Kidney (tissue), 14 donors: ENCODE measurements around the gene SHROOM2. TPM values are rescaled to one million over a fixed set of nuclear protein-coding genes. Genes with fewer than 3 reads are reported as not detected.

Experiments used
- DNase-seq, 5 donors: peaks; one replicate each; pipeline ENCODE4 v3.0.0-alpha.2; 2013 to 2020
- FAIRE-seq: peaks from 2 replicates; lab custom pipeline; 2012; peaks lifted over from hg19 to GRCh38; lab: Jason Lieb, UNC
- H3K27ac ChIP-seq, 2 donors: one replicate each; pipeline ENCODE4 v1.7.0; 2013; ENCODE audit warnings: low read depth in 2 of 2, low read length in 2 of 2, inconsistent platforms in 1 of 2
- H3K27me3 ChIP-seq: one replicate; pipeline ENCODE4 v1.7.1; 2013; ENCODE audit warnings: low read length, inconsistent platforms; ENCODE audit not compliant: control insufficient read depth, insufficient read depth
- H3K36me3 ChIP-seq, 3 donors: one replicate each; pipeline versions ENCODE4 v1.7.0 to v1.7.1; 2013; ENCODE audit warnings: low read length in 3 of 3, control low read depth in 1 of 3, inconsistent platforms in 1 of 3; ENCODE audit not compliant: insufficient read depth in 3 of 3, control insufficient read depth in 2 of 3
- H3K4me1 ChIP-seq, 3 donors: one replicate each; pipeline versions ENCODE4 v1.7.0 to v1.7.1; 2013; ENCODE audit warnings: low read length in 3 of 3, inconsistent platforms in 1 of 3, low read depth in 1 of 3; ENCODE audit not compliant: control insufficient read depth in 2 of 3, insufficient read depth in 2 of 3
- H3K4me3 ChIP-seq, 3 donors: one replicate each; pipeline versions ENCODE4 v1.7.0 to v1.8.1; 2013; ENCODE audit warnings: low read length in 3 of 3, control low read depth in 1 of 3, inconsistent platforms in 1 of 3
- H3K9ac ChIP-seq, 3 donors: one replicate each; pipeline versions ENCODE4 v1.7.0 to v1.7.1; 2013; ENCODE audit warnings: low read length in 3 of 3, control low read depth in 1 of 3, inconsistent platforms in 1 of 3
- H3K9me3 ChIP-seq, 3 donors: one replicate each; pipeline versions ENCODE4 v1.7.0 to v1.7.1; 2013; ENCODE audit warnings: low read length in 3 of 3, control low read depth in 1 of 3, inconsistent platforms in 1 of 3; ENCODE audit not compliant: control insufficient read depth in 2 of 3, insufficient read depth in 1 of 3
- CTCF ChIP-seq: IDR thresholded peaks from 3 replicates; pipeline ENCODE4 v1.5.1; 2012; ENCODE audit warnings: mild to moderate bottlenecking, moderate library complexity, borderline replicate concordance; ENCODE audit not compliant: insufficient read depth; ENCODE audit errors: extremely low read depth
- intact Hi-C: fragments of 100-400 bp; cut with DNase I; formaldehyde crosslinking; loops from one replicate; pipeline ENCODE4 v1.11.1; 2022
- polyA plus RNA-seq: library from polyadenylated mRNA; stranded (reverse); fragments of 350-450 nt; fragmentation: Illumina TruSeq; extraction: RNeasy Lipid Tissue Mini Kit (QIAGEN cat#74804); gene quantifications from one replicate; pipeline ENCODE4 v1.2.3, GENCODE V29; 2014; ENCODE audit warnings: low read depth, low replicate concordance; ENCODE audit not compliant: insufficient read depth
- total RNA-seq: library from RNA; stranded (reverse); fragmentation: NEBNext Ultra II Directional; extraction: Animal tissue kit (Norgen Biotek cat#: 25700); gene quantifications from one replicate; pipeline ENCODE4 v1.2.1, GENCODE V29; 2021
- donor health status: control.
- donor health status: control.
- donor health status: control.
- donor health status: control.
- donor health status: control.
- donor health status: DM: yes; HTN: yes; CAD: no.
- donor health status: Normal renal cell carcinoma (clear cell type).

The SHROOM2 gene
- total and polyA plus RNA-seq, 2 donors from 2014 or later, result 3.5 to 11.8 TPM

GRCh38 chrX:9788911-9789310 is 2.7 kb downstream of the SHROOM2 start:
- intact Hi-C loops, result no loop called here
- H3K27me3 ChIP-seq, result peaks cover 10% of the 10 kb centered on the region
- TF ChIP-seq CTCF, result no peak
- H3K9ac ChIP-seq, result no peak overlapping the region
- H3K9me3 ChIP-seq, result no peaks in the 10 kb centered on the region
- peaks cover 4 to 6% (median 4%) of the 10 kb centered on the region in 3 donors for H3K4me1 ChIP-seq
- no peak overlapping the region for H3K27ac ChIP-seq
- peak overlapping the region in 1 of 3 donors; percentile 11 for H3K4me3 ChIP-seq
- H3K36me3 ChIP-seq, result no peaks in the 10 kb centered on the region
- DNase-seq (peak in 2 of 5 donors; percentile 39 to 68), FAIRE-seq (no peak)

GRCh38 chrX:9789555-9789954 is 3.3 kb downstream of the SHROOM2 start:
- intact Hi-C loops, result no loop called here

GRCh38 chrX:9790866-9791265 is 4.6 kb downstream of the SHROOM2 start:
- Histone ChIP-seq H3K4me3 (no peak overlapping the region), H3K27me3 (peaks cover 8% of the 10 kb centered on the region), H3K9ac (no peak overlapping the region), H3K36me3 (no peaks in the 10 kb centered on the region), H3K9me3 (no peaks in the 10 kb centered on the region), H3K27ac (no peak overlapping the region), H3K4me1 (peaks cover 4 to 6% (median 4%) of the 10 kb centered on the region in 3 donors)
- FAIRE-seq, result no peak
- no peak for TF ChIP-seq CTCF
- no peak for DNase-seq
- intact Hi-C loops, result no loop called here

More at GRCh38 chrX:9789555-9789954, 3.3 kb downstream of the SHROOM2 start:
- no peak for FAIRE-seq
- Histone ChIP-seq H3K4me1 (peaks cover 4 to 6% (median 4%) of the 10 kb centered on the region in 3 donors), H3K27ac (no peak overlapping the region), H3K27me3 (peaks cover 9% of the 10 kb centered on the region), H3K9me3 (no peaks in the 10 kb centered on the region), H3K36me3 (no peaks in the 10 kb centered on the region), H3K4me3 (no peak overlapping the region), H3K9ac (no peak overlapping the region)
- TF ChIP-seq CTCF, result no peak
- DNase-seq, result peak in 1 of 5 donors; percentile 35

GRCh38 chrX:9794495-9794894 is 8.3 kb downstream of the SHROOM2 start:
- H3K9ac ChIP-seq, result no peak overlapping the region
- no peaks in the 10 kb centered on the region for H3K27me3 ChIP-seq
- H3K4me1 ChIP-seq, result no peaks in the 10 kb centered on the region
- FAIRE-seq, result no peak
- no peaks in the 10 kb centered on the region for H3K9me3 ChIP-seq
- TF ChIP-seq CTCF, result no peak
- H3K36me3 ChIP-seq, result no peaks in the 10 kb centered on the region
- H3K27ac ChIP-seq, result no peak overlapping the region
- DNase-seq, result no peak
- intact Hi-C loops, result no loop called here
- no peak overlapping the region for H3K4me3 ChIP-seq
